Cerebellar nuclear complex (tissue), 1 donor: Measurements from ENCODE around the gene TUBGCP5.

Experiments used
- DNase-seq, 2 experiments: peaks; one replicate each; lab custom pipeline; 2025; lab: John Stamatoyannopoulos, UW

TUBGCP5 gene

DNA sequence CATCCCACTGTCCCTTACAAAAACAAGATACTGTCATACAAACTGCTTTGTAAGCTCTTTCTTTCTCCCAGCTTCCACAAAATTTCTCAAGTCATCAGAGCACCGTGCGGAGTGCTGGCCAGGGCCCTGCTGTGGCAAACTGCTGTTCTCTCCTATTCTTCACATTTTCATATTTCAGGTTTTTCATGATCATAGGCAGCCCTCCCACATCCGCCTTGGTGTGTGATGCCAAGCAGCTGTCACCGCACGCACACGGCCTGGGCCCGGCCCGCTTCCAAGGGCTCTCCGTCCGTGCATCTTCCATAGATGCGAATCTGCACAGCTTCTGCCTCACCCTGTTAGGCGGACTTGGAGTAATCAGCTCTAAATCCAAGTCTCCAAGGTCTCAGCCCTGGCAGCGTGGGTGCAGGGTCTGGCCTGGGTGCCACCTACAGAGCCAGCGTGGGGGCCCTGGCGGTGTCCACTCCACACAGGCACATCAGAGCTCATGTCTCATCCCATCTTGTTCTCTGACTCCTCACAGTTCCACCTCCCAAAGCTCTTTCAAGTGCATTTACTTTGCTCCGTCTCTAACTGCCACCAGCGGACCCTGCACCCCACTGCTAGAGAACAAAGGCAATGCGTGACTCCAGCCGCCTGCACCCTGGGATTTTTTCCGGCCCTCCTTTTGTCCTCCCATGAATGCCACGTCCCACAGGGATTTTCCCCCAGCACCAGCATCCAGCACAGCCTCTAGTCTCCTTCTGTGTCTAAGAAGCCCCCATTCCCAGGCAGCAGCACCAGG, 86.4 kb downstream of the TUBGCP5 start:
- DNase-seq, result no peak

- no peak for DNase-seq
Measured at GRCh38 chr15:22951381-22952280, 87.7 kb downstream of the TUBGCP5 start.

- DNase-seq, result no peak
Measured at GRCh38 chr15:22951031-22951380, 88.4 kb downstream of the TUBGCP5 start.

- DNase-seq, result no peak
Measured at GRCh38 chr15:22950256-22950990, 88.9 kb downstream of the TUBGCP5 start.
